Endothelial cell of umbilical vein (primary cell): ENCODE measurements around the gene DMRT1.

ENCODE experiments used
- CTCF ChIP-seq, 2 donors: IDR thresholded peaks; 1 replicate in 1 of 2; 2 replicates in 1 of 2; pipeline ENCODE4 v1.5.1; 2011; ENCODE audit warnings: low read length in 2 of 2, mild to moderate bottlenecking in 2 of 2, moderate library complexity in 2 of 2, control low read depth in 1 of 2, inconsistent platforms in 1 of 2, low read depth in 1 of 2; ENCODE audit not compliant: insufficient read depth in 1 of 2; ENCODE audit errors: extremely low read depth in 1 of 2
- EZH2 ChIP-seq: IDR thresholded peaks from 2 replicates; pipeline ENCODE4 v1.6.1; 2012; ENCODE audit warnings: borderline replicate concordance, low read depth, mild to moderate bottlenecking, moderate library complexity, low read length, inconsistent platforms; ENCODE audit not compliant: severe bottlenecking
- JUN ChIP-seq: IDR thresholded peaks from 2 replicates; pipeline ENCODE4 v1.6.1; 2011; ENCODE audit warnings: borderline replicate concordance, low read depth; ENCODE audit not compliant: insufficient read length, insufficient read depth
- MAX ChIP-seq: IDR thresholded peaks from 2 replicates; pipeline ENCODE4 v1.6.1; 2011; ENCODE audit not compliant: insufficient read depth, insufficient read length
- MYC ChIP-seq: IDR thresholded peaks from one replicate; pipeline ENCODE4 v1.6.1; 2011; ENCODE audit warnings: mild to moderate bottlenecking, low read depth, low read length
- POLR2A ChIP-seq: IDR thresholded peaks from 2 replicates; pipeline ENCODE4 v1.6.1; 2012; ENCODE audit warnings: low read depth, mild to moderate bottlenecking, control low read depth, low read length
- POLR2AphosphoS5 ChIP-seq: IDR thresholded peaks from 2 replicates; pipeline ENCODE4 v1.6.1; 2012; ENCODE audit warnings: low read depth, mild to moderate bottlenecking, control low read depth, low read length, moderate library complexity; ENCODE audit not compliant: insufficient read depth

- TF ChIP-seq CTCF (IDR thresholded peaks at IDR 0.05; ENCODE audit: extremely low read depth in 1 of 2, insufficient read depth in 1 of 2, low read depth in 1 of 2, low read length in 2 of 2): peak; percentile 29 to 60
- TF ChIP-seq POLR2AphosphoS5: no peak
- no peak for TF ChIP-seq MYC
- TF ChIP-seq MAX: no peak
- TF ChIP-seq EZH2: no peak
- no peak for TF ChIP-seq JUN
- no peak for TF ChIP-seq POLR2A
Observed at GRCh38 chr9:928363-929042, 87.0 kb downstream of the DMRT1 start.
